WTC11 (cell line): ENCODE results near the gene ZNF394.

Source experiments
- ATF6 ChIP-seq: sonication (generic); formaldehyde crosslinking; IDR thresholded peaks from 2 replicates; pipeline ENCODE4 v1.8.1; 2023; ENCODE audit warnings: mild to moderate bottlenecking, missing genetic modification reagents
- CTCF ChIP-seq: fragments of 200-600 bp; IDR thresholded peaks from 2 replicates; pipeline ENCODE4 v1.8.0; 2022; ENCODE audit warnings: antibody characterized with exemption
- E2F4 ChIP-seq: sonication (generic); formaldehyde crosslinking; IDR thresholded peaks from 2 replicates; pipeline ENCODE4 v1.8.1; 2022; ENCODE audit warnings: low read depth, mild to moderate bottlenecking, moderate library complexity, missing genetic modification reagents, borderline replicate concordance
- FOXJ3 ChIP-seq: sonication (generic); formaldehyde crosslinking; IDR thresholded peaks from 2 replicates; pipeline ENCODE4 v1.9.0; 2021; ENCODE audit warnings: missing genetic modification reagents, mild to moderate bottlenecking, borderline replicate concordance
- FOXP4 ChIP-seq: sonication (generic); formaldehyde crosslinking; IDR thresholded peaks from 2 replicates; pipeline ENCODE4 v1.8.0; 2022; ENCODE audit warnings: mild to moderate bottlenecking, missing genetic modification reagents
- JUN ChIP-seq: sonication (generic); formaldehyde crosslinking; IDR thresholded peaks from 2 replicates; pipeline ENCODE4 v1.8.0; 2023; ENCODE audit warnings: mild to moderate bottlenecking, missing genetic modification reagents
- MAX ChIP-seq: sonication (generic); formaldehyde crosslinking; IDR thresholded peaks from 2 replicates; pipeline ENCODE4 v1.8.0; 2022; ENCODE audit warnings: mild to moderate bottlenecking, missing genetic modification reagents
- NR2C2 ChIP-seq: sonication (generic); formaldehyde crosslinking; IDR thresholded peaks from 2 replicates; pipeline ENCODE4 v1.8.0; 2022; ENCODE audit warnings: mild to moderate bottlenecking, missing genetic modification reagents
- ZNF512 ChIP-seq: sonication (generic); formaldehyde crosslinking; IDR thresholded peaks from 2 replicates; pipeline ENCODE4 v1.8.1; 2022; ENCODE audit warnings: missing genetic modification reagents, borderline replicate concordance

- TF ChIP-seq NR2C2 (CRISPR knock-in tag) = no peak
- TF ChIP-seq CTCF = no peak
- TF ChIP-seq ATF6 (CRISPR knock-in tag) = no peak
- TF ChIP-seq FOXP4 (CRISPR knock-in tag) = no peak
- no peak for TF ChIP-seq JUN (CRISPR knock-in tag)
- no peak for TF ChIP-seq E2F4 (CRISPR knock-in tag)
- TF ChIP-seq FOXJ3 (CRISPR knock-in tag) = no peak
- no peak for TF ChIP-seq ZNF512 (CRISPR knock-in tag)
- no peak for TF ChIP-seq MAX
These were observed 21.3 kb upstream of the ZNF394 start for GRCh38 chr7:99521399-99521798.
